Measurements from ENCODE around the gene IGDCC3.

IGDCC3 gene

GRCh38 chr15:65303687-65304380, 74.0 kb downstream of the IGDCC3 start:
- in situ Hi-C loops (cut with HindIII; ENCODE audit: low sequenced_read_pairs) = no loop called here

GRCh38 chr15:65302061-65302460, 75.7 kb downstream of the IGDCC3 start:
- in situ Hi-C loops (cut with HindIII; ENCODE audit: low sequenced_read_pairs) = no loop called here

GRCh38 chr15:65300924-65301441, 76.8 kb downstream of the IGDCC3 start:
- in situ Hi-C loops (cut with HindIII; ENCODE audit: low sequenced_read_pairs) = no loop called here

GRCh38 chr15:65298731-65299130, 79.1 kb downstream of the IGDCC3 start:
- in situ Hi-C loops (cut with HindIII; ENCODE audit: low sequenced_read_pairs) = no loop called here

GRCh38 chr15:65292938-65293518, 84.8 kb downstream of the IGDCC3 start:
- in situ Hi-C loops (cut with HindIII; ENCODE audit: low sequenced_read_pairs) = no loop called here

- in situ Hi-C loops (cut with HindIII; ENCODE audit: low sequenced_read_pairs) = no loop called here
Observed at GRCh38 chr15:65290228-65290627, 87.6 kb downstream of the IGDCC3 start.

- in situ Hi-C loops (cut with HindIII; ENCODE audit: low sequenced_read_pairs) = no loop called here
Observed at GRCh38 chr15:65289261-65289854, 88.4 kb downstream of the IGDCC3 start.

GRCh38 chr15:65287520-65287855, 90.3 kb downstream of the IGDCC3 start:
- in situ Hi-C loops (cut with HindIII; ENCODE audit: low sequenced_read_pairs) = no loop called here

GRCh38 chr15:65286704-65287519, 90.9 kb downstream of the IGDCC3 start, which contains the start of gene PARP16:
Gene PARP16 (minus strand): TSS chr15:65286883. CDS start chr15:65286426, 457 bp downstream.
- in situ Hi-C loops (cut with HindIII; ENCODE audit: low sequenced_read_pairs) = no loop called here

GRCh38 chr15:65286069-65286703, 91.6 kb downstream of the IGDCC3 start:
- in situ Hi-C loops (cut with HindIII; ENCODE audit: low sequenced_read_pairs) = no loop called here

GRCh38 chr15:65285291-65286068, 92.3 kb downstream of the IGDCC3 start:
- in situ Hi-C loops (cut with HindIII; ENCODE audit: low sequenced_read_pairs) = no loop called here

GRCh38 chr15:65278480-65278879, 99.3 kb downstream of the IGDCC3 start:
- in situ Hi-C loops (cut with HindIII; ENCODE audit: low sequenced_read_pairs) = no loop called here

Data from endothelial cell of hepatic sinusoid (primary cell).